Skin epidermis (tissue), 12 donors: ENCODE results near the gene C1orf226.
"Not testable (repeated sequence)": the region's sequence is repeated elsewhere in the genome, so short reads cannot be mapped to it uniquely, and the experiment has no call there.

ENCODE experiments used
- H3K27ac ChIP-seq, 21 experiments: fragments of 200-600 bp; sonication (generic) in 11 of 21; one replicate each; pipeline ENCODE4 v1.5.0; 2020; ENCODE audit warnings: mild to moderate bottlenecking in 3 of 21, inconsistent platforms in 2 of 21, moderate library complexity in 2 of 21
- H3K4me3 ChIP-seq, 7 experiments: fragments of 200-600 bp; sonication (generic) in 2 of 7; one replicate each; pipeline ENCODE4 v1.5.0; 2020; ENCODE audit warnings: inconsistent platforms in 2 of 7, mild to moderate bottlenecking in 2 of 7, moderate library complexity in 1 of 7

Gene C1orf226

DNA sequence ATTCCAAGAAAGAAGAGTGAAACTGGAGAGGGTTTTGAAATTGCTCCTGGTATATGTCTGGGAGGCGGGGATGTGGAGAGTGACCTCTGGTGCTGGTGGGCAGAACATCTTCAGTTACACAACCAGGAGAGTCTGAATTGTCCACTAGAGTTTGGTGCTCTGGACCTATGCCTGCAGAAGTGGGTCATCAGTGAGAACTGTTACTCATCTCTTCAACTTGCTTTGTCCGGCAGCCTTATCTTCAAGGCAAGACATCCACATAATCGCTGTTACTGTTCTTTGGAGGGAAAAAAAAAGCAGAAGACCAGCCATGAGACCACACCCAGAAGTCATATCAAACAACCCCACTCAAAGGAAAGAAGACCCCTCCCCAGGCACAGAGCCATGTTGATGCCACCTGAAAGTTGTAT is 15.5 kb downstream of the C1orf226 start:
- no peak overlapping the region for H3K4me3 ChIP-seq
- H3K27ac ChIP-seq, result no peak overlapping the region

DNA sequence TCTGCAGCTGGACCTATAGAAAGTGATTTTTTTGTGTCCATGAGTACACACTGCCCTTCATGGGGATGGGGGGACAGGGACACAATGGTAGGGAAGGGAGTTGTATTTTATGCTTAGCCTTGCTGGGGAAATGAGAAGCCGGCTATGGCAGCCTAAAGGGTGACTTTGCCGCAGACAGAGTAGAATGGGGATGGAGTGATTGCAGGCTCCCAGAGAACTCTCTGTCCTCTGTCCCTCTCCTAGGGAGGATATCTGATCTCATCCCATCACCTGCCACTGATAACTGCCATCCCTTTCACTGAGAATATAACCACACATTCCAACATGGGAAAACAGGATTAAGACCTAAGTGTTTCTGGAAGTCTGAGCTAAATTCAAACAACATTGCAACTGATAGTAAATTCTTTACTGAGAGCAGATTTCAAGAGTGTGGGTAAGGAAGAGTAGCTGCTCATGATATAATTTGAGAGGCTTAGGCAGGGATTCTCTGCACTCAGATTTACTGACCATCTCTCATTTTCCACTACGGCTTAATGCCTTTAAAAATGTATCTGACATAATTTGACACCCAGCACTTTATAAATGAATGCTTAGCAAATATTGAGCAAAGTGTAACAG is 16.5 kb downstream of the C1orf226 start:
- H3K27ac ChIP-seq, result no peak overlapping the region
- no peak overlapping the region for H3K4me3 ChIP-seq

DNA sequence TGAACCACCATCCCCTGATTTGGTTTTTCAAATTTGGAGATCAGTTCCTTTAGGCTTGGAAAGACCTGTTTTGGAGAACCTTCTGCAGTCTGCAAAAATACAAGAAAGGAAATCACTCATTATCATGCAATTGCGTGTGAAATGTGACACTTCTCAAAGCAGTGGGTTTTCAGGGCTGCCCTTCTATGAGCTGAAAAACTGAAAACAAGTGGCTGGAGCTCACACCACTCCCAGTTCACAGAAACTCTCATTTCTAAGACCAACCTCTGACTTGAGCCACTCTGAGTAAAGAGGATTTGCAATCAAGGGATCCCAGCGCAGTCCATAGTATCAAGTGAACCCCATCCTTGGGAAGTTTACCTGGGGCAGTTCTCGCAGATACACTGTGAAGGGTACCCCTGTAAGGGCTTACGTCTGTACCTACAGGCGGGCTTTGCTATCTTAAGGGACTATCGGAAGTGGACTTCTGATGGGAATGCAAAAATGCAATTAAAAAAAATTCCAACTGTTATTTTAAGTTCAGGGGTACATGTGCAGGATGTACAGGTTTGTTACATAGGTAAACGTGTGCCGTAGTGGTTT is 17.6 kb downstream of the C1orf226 start:
- H3K27ac ChIP-seq, result no peak overlapping the region
- H3K4me3 ChIP-seq, result no peak overlapping the region

DNA sequence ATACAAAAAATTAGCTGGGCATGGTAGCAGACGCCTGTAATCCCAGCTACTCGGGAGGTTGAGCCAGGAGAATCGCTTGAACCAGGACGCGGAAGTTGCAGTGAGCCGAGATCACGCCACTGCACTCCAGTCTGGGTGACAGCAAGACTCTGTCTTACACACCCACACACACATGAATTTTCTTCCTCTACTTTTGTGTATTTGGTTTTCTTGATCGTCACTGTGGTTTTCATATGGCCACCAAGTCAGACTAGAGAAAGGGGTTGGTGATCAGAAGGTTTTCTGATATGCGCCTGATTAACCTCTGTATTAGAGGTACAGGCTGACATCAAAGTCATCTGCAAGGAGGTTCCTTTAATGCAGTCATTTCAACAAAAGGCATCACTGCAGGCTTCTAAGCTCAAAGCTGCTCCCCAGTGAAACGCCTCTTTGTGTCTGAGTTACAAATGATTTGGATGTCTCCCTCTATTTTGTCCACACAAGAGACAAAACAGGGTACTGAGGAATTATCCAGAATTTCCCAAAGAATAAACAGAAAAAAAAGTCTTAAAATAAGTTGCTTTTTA is 19.3 kb downstream of the C1orf226 start:
- Histone ChIP-seq H3K4me3 (no peak overlapping the region), H3K27ac (no peak overlapping the region)

DNA sequence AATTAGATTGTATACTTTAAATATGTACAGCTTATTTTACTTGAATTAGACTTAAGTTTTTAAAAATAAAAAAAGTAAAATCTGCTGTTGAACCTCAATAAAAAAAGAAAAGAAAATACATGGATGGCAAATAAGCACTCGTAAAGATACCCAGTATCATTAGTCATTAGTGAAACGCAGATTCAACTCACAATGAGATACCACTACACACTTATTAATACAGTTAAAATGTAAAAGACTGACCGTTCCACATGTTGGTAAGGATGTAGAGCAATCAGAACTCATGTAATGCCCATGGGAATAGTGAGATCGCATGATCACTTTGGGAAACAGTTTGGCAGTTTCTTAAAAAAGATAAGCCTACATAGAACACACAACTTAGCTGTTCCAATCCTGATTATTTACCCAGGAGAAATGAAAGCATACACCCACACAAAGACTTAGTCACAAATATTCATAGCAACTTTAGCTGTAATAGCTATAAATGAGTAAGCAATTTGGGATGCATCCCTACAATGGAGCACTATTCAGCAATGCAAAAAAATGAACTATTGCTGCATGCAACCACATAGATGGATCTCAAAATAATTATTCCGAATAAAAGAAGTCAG is 23.1 kb downstream of the C1orf226 start:
- H3K27ac ChIP-seq, result no peak overlapping the region

DNA sequence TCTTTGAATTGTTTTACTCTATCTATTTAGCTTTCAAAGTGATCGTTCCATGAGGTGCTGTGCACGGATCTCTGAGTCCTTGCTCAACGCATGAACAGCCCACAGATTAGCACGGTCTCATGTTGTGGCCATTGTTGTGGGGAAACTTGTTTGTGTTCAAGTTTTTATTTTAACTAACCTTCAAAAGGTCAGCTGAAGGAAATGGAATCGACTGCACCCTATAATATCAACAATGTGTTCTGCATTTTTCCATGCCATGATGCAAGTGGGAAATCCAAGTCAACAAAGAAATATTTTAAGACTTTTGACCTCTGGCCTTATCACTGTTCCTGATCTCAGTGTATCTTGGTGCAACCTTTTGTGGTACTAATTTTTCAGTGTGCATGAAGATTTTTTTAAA is 24.3 kb downstream of the C1orf226 start:
- Histone ChIP-seq H3K27ac (no peak overlapping the region), H3K4me3 (no peak overlapping the region)

More for the DNA sequence above, 23.1 kb downstream of the C1orf226 start:
- H3K4me3 ChIP-seq, result no peak overlapping the region

DNA sequence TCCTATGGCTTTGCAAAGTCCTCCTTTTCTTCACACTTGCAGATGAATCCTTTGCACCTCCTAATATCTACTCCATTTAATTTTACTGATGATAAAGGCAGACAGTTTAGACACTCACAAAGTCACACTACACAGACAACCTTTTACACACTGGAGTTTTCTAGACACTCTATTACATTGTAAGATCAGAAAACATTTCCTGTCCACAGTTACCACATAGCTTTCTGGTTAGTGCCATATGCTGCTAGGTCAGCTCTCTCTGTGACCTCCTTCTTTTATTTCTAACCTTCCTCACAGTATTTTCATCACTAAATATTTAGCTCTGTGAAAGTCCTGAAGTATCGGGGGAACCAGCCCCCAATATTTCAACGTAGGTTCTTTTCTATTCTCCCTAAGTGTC is 25.3 kb downstream of the C1orf226 start:
- no peak overlapping the region for H3K27ac ChIP-seq
- no peak overlapping the region for H3K4me3 ChIP-seq

DNA sequence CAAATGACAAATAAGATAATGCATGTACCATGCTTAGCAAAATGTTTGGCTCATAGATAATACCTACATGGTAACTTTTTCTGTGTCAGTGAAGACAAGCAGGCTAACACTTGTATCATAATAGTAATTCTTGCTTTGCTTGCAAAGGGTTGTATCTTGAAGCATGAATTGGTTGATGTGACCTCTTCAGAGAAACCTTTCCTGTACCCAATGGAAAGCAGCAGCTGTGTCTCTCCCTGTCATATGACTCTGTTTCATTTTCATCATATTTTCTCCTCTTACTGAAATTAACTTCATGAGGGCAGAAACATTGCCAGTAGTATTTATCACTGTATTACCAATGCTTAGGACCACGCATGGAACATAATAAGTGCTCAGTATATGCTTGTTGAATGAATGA is 26.0 kb downstream of the C1orf226 start:
- no peak overlapping the region for H3K27ac ChIP-seq
- no peak overlapping the region for H3K4me3 ChIP-seq

DNA sequence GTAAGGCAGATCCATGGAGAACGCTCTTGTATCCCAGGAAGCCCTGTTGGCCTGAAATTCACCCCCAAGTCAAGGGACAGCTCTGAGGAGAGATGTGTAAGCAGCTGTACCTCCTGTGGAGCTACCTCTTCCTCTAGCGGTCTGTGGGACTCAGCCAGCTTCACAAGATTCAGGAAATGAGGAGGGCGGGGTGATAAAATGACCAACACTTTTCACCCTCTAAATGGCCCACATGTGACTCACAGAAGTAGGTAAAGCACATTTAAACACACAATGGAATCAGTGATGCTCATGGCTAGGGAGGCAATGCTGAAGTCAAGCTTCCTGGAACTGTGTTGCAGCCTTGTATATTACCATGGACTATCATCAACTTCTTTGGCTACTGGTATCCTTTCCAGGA is 30.5 kb downstream of the C1orf226 start, which contains the start of gene SH2D1B:
Gene SH2D1B, minus strand, starts transcription at position 135 of the 400 bp plus-strand sequence. Its CDS starts 120 bp downstream, at position 15.
- Histone ChIP-seq H3K27ac (no peak within 1 kb of the TSS), H3K4me3 (no peak within 1 kb of the TSS)

DNA sequence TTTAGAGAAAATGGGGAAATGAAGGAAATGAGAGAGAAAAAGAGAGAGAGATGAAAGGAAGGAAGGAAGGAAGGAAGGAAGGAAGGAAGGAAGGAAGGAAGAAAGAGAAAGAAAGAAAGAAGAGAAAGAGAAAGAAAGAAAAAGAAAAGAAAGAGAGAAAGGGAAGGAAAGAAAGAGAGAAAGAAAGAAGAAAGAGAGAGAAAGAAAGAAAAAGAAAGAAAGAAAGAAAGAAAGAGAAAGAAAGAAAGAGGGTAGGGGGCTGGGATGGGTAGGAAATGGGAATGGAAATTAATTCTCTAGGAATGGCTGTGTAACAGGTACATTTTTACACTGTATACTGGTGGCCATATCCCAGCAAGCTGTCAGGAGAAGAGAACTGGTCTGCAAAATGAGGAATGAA is 34.7 kb downstream of the C1orf226 start:
- Histone ChIP-seq H3K4me3 (no peak overlapping the region), H3K27ac (no peak overlapping the region)

DNA sequence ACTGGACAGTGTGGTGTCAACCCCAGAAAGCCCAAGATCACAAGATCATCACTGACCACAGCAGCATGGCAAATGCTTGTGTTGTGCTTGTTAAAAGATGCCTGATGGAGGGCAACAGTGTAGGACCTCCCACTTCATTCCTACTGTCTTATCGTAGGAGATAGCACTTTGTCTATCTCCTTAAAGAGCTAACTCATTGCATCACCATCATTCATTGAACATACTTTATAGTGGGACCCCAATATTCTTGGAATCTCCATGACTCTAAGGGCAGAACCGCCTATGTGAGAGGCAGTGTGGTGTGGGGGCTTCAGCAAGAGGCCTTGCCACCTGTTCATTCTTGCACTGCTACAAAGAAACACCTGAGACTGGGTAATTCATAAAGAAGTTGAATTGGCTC is 35.4 kb downstream of the C1orf226 start:
- no peak overlapping the region for H3K4me3 ChIP-seq
- H3K27ac ChIP-seq, result no peak overlapping the region

DNA sequence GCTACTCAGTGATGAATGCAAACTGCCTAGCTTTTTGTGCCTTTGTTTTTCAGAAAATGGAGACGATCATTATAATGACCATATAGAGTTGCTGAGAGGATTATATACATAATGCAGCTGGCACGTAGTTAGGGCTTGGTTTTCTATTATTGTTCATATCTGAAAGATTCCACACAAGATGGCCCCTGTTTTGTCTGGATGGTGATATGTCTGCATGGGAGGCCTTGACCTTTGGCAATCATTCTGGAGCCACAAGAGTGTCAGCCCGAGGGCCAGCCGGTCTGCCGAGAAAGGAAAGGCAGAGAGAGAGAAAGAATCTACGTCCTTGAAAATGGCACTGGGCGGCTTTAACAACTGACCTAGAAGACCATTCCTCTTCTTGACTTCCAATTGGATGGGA is 36.1 kb downstream of the C1orf226 start:
- Histone ChIP-seq H3K27ac (no peak overlapping the region), H3K4me3 (no peak overlapping the region)

DNA sequence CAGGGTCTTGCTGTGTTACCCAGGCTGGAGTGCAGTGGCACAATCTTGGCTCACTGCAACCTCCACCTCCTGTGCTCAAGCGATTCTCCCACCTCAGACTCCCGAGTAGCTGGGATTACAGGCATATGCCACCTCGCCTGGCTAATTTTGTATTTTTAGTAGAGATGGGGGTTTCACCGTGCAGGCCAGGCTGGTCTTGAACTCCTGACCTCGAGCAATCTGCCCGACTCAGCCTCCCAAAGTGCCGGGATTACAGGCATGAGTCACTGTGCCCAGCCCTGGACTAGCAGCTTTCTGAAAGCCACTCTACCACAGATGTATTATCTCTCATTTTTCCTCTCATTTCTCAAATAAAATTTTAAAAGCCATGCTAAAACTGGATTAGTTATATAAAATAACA is 37.1 kb downstream of the C1orf226 start:
- H3K4me3 ChIP-seq, H3K27ac ChIP-seq: not testable (repeated sequence)

DNA sequence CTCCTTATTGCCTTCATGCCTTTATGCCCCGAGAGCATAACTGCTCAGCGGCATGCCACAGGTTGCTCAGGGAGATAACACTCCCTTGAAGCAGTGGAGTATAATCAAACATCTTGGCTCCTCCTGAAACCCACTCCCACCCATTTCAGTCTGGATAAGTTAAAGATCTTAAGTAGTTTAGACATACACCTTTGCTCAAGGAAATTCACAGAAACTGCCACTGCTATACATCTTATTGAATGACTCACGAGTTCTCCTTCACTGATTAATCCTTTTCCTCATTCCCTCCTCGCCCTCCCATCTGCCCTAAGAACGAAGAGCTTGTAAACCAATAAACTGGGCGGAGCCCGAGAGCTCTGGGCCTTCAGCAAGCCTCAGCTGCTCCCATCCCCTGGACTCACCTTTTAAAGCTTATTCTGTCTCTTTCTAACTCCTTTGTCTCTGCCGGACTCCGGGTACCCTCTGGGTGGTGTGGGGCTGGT is 38.0 kb downstream of the C1orf226 start:
- H3K27ac ChIP-seq, H3K4me3 ChIP-seq: not testable (repeated sequence)

DNA sequence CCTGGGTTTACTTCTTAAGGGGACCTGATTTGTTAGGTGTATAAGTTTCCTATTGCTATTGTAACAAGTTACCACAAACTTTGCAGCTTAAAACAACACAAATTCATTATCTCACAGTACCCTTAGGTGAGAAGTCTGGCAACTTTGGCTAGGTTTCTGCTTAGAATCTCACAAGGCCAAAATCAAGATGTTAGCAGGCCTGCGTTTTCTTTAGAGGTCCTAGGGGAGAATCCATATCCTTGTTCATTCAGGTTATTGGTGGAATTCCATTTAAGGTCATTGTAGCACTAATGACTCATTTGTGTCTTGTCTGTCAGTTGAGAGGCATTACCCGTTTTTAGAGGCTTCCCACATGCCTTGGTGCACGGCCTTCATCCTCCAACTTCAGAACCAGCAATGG is 38.6 kb downstream of the C1orf226 start:
- H3K4me3 ChIP-seq, result no peak overlapping the region
- no peak overlapping the region for H3K27ac ChIP-seq

DNA sequence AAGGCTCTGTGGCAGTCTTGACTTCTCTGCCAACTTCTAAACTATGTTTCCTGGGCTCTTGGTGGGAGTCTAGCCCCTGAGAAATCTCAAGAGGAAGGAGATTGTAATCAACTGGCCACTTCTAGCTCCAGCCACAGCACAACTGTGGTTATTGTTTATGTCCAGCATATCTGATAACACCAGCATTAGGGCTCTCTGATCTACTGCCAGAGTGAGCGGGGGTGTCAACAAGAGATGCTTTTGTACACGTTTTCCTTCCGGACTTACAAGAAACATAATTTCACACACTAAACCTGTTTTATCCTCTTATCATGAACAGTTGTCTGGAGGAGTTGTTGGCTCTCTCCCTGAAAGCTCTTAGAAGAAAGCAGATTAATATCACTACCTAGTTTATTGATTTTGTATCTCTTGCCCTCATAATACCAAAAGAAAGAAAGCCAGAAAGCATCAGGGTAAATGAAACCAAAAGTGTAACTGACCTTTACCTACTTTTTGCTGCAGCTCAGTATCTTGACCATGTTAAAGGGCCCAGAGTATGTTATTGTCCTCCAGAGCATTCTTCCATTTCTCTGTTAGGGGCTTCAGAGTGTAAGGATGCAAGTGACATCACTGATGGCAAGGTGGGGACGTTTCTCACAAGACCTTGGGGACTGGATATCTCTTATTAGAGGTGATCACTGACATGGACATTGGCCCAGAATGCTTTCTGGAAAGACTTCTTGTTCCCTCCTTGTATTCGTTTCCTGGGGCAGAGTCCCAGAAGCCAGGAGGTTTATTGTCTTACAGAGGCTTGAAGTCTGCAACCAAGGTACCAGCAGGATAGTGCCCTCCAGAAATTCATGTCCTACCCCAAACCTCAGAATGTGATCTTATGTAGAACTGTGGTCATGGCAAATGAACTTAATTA is 40.0 kb downstream of the C1orf226 start:
- H3K27ac ChIP-seq, result no peak overlapping the region
- H3K4me3 ChIP-seq, result no peak overlapping the region

DNA sequence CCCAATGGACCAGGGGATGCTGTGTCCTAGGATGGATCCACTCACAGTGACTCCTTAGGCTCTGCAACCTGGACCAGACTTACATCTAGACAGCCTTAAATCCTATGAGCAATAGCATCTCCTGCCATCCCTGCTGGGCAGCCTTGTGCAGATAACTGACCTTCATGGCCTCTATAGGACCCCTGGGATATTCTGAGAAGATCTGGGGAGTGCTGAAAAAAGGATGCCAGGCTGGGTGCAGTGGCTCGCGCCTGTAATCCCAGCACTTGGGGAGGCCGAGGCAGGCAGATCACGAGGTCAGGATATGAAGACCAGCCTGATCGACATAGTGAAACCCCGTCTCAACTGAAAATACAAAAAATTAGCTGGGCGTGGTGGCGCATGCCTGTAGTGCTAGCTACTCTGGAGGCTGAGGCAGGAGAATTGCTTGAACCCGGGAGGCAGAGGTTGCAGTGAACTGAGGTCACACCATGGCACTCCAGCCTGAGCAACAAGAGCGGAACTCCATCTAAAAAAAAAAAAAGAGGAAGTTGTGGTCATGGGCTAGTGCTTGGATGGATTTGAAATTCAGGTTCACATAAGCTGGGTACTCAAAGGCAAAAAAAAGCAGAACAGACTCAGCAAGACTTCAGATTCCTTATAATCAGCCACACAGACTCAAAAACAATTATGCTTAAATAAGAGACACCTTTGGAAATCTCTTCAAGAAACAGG is 41.3 kb downstream of the C1orf226 start:
- Histone ChIP-seq H3K27ac (no peak overlapping the region), H3K4me3 (no peak overlapping the region)

DNA sequence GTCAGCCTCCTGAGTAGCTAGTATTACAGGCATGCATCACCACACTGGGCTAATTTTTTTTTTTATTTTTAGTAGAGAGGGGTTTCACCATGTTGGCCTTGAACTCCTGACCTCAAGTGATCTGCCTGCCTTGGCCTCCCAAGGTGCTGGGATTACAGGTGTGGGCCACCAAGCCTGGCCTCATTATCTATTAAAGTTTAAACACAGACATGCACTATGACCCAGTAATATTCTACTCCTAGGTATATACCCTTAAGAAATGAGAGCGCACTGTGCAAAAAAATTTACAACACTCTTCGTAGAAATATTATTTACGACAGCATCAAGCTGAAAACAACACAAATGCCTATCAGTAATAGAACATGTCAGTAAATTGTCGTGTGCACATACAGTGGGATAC is 49.1 kb downstream of the C1orf226 start:
- H3K4me3 ChIP-seq, result no peak overlapping the region
- H3K27ac ChIP-seq, result no peak overlapping the region

DNA sequence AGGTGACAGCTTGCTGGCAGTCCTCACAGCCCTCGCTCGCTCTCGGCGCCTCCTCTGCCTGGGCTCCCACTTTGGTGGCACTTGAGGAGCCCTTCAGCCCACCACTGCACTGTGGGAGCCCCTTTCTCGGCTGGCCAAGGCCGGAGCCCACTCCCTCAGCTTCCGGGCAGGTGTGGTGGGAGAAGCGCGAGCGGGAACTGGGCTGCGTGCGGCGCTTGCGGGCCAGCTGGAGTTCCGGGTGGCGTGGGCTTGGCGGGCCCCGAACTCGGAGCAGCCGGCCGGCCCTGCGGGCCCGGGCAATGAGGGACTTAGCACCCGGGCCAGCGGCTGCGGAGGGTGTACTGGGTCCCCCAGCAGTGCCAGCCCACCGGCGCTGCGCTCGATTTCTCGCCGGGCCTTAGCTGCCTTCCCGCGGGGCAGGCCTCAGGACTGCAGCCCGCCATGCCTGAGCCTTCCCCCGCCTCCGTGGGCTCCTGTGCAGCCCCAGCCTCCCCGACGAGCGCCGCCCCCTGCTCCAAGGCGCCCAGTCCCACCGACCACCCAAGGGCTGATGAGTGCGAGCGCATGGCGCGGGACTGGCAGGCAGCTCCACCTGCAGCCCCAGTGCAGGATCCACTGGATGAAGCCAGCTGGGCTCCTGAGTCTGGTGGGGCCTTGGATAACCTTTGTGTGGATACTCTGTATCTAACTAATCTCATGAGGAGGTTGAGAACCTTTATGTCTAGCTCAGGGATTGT is 51.6 kb downstream of the C1orf226 start:
- H3K27ac ChIP-seq, H3K4me3 ChIP-seq: not testable (repeated sequence)
